ENCODE data around the gene CAPRIN2.

- TF ChIP-seq EZH2 (IDR thresholded peaks at IDR 0.05; ENCODE audit: low read length, missing control alignments) (no peak), CTCF (conservative IDR thresholded peaks at IDR 0.05 in 1 of 2, IDR thresholded peaks at IDR 0.05 in 1 of 2; ENCODE audit: low read depth in 1 of 2, low read length in 2 of 2) (no peak)
Observed at GRCh38 chr12:30796313-30796780, 41.6 kb upstream of the CAPRIN2 start.
